Naive thymus-derived CD4-positive, alpha-beta T cell (primary cell): ENCODE data around the gene MBD3L2B. TPM values are rescaled to one million over a fixed set of nuclear protein-coding genes. Genes with fewer than 3 reads are reported as not detected.
"Not testable (repeated sequence)": the region's sequence is repeated elsewhere in the genome, so short reads cannot be mapped to it uniquely, and the experiment has no call there.

Source experiments
- ATAC-seq: fragments of 150-1000 bp; cut with Tn5 transposase; 2 replicates; pipeline ENCODE4 v1.10.0; 2021; ENCODE audit warnings: mild to moderate bottlenecking, moderate library complexity
- CTCF ChIA-PET: fragments of 350-600 bp; sonication (Branson Sonifier 250); formaldehyde crosslinking; loops from one replicate; lab custom pipeline; 2021; ENCODE audit warnings: antibody characterized with exemption; lab: Charles Lee
- POLR2A ChIA-PET: fragments of 350-600 bp; sonication (Branson Sonifier 250); formaldehyde crosslinking; loops from one replicate; lab custom pipeline; 2021; ENCODE audit warnings: antibody characterized with exemption, inconsistent platforms; lab: Charles Lee
- DNase-seq, 9 donors: peaks; one replicate each; pipeline versions ENCODE4 v3.0.0 to v3.0.0-alpha.2; 2020 to 2022; ENCODE audit warnings: mixed read lengths in 1 of 9
- H3K27ac ChIP-seq: one replicate; pipeline ENCODE4 v1.7.0; 2013; ENCODE audit warnings: mild to moderate bottlenecking, low read depth, low read length, moderate library complexity
- H3K27me3 ChIP-seq, 2 donors: one replicate each; pipeline ENCODE4 v1.7.0; 2013; ENCODE audit warnings: low read length in 2 of 2, mild to moderate bottlenecking in 2 of 2, moderate library complexity in 2 of 2; ENCODE audit not compliant: control insufficient read depth in 2 of 2, insufficient read depth in 2 of 2
- H3K36me3 ChIP-seq, 3 experiments: 1 replicate in 2 of 3; 2 replicates in 1 of 3; pipeline ENCODE4 v1.7.0; 2013; ENCODE audit warnings: low read length in 3 of 3, mild to moderate bottlenecking in 3 of 3, moderate library complexity in 1 of 3; ENCODE audit not compliant: insufficient read depth in 3 of 3, control insufficient read depth in 2 of 3
- H3K4me1 ChIP-seq, 2 donors: one replicate each; pipeline ENCODE4 v1.7.0; 2013; ENCODE audit warnings: low read length in 2 of 2, mild to moderate bottlenecking in 2 of 2, moderate library complexity in 1 of 2; ENCODE audit not compliant: control insufficient read depth in 2 of 2, insufficient read depth in 2 of 2
- H3K4me3 ChIP-seq: 2 replicates; pipeline ENCODE4 v1.7.0; 2013; ENCODE audit warnings: mild to moderate bottlenecking, low read length
- H3K9me3 ChIP-seq, 3 experiments: 1 replicate in 2 of 3; 2 replicates in 1 of 3; pipeline ENCODE4 v1.7.0; 2013; ENCODE audit warnings: low read length in 3 of 3; ENCODE audit not compliant: control insufficient read depth in 2 of 3
- H3K27ac Mint-ChIP-seq, 9 donors: one replicate each; pipeline ENCODE4 v1.8.0; 2020 to 2022; ENCODE audit warnings: mixed read lengths in 9 of 9, mild to moderate bottlenecking in 8 of 9, moderate library complexity in 5 of 9, inconsistent platforms in 2 of 9
- H3K27me3 Mint-ChIP-seq, 5 donors: one replicate each; pipeline ENCODE4 v1.8.0; 2021 to 2022; ENCODE audit warnings: mixed read lengths in 5 of 5, mild to moderate bottlenecking in 1 of 5
- H3K36me3 Mint-ChIP-seq, 5 donors: one replicate each; pipeline ENCODE4 v1.8.0; 2020 to 2022; ENCODE audit warnings: mixed read lengths in 5 of 5, mild to moderate bottlenecking in 3 of 5, inconsistent platforms in 1 of 5
- H3K4me1 Mint-ChIP-seq, 7 donors: one replicate each; pipeline ENCODE4 v1.8.0; 2020 to 2022; ENCODE audit warnings: mixed read lengths in 7 of 7, mild to moderate bottlenecking in 3 of 7, inconsistent platforms in 1 of 7
- H3K4me3 Mint-ChIP-seq, 10 donors: one replicate each; pipeline ENCODE4 v1.8.0; 2020 to 2022; ENCODE audit warnings: mild to moderate bottlenecking in 10 of 10, mixed read lengths in 10 of 10, moderate library complexity in 6 of 10, inconsistent platforms in 2 of 10
- H3K9me3 Mint-ChIP-seq, 11 donors: one replicate each; pipeline ENCODE4 v1.8.0; 2020 to 2022; ENCODE audit warnings: mixed read lengths in 11 of 11, mild to moderate bottlenecking in 4 of 11, inconsistent platforms in 1 of 11, moderate library complexity in 1 of 11
- intact Hi-C, 2 donors: fragments of 100-400 bp; cut with micrococcal nuclease; formaldehyde crosslinking; loops; one replicate each; pipeline ENCODE4 v1.15.1; 2023
- polyA plus RNA-seq, 2 donors: library from polyadenylated mRNA; unstranded; fragments of 300-500 nt; fragmentation: Illumina TruSeq; gene quantifications; one replicate each; pipeline ENCODE4 v1.2.3, GENCODE V29; 2021
- total RNA-seq, 6 experiments: library from RNA in 5 of 6; stranded (reverse) in 5 of 6; gene quantifications; 1 replicate in 5 of 6; 2 replicates in 1 of 6; pipeline ENCODE4 v1.2.3 and lab custom pipeline; 2021 to 2026

The MBD3L2B gene
- total and polyA plus RNA-seq, 7 experiments from 2014 or later: not detected

DNA sequence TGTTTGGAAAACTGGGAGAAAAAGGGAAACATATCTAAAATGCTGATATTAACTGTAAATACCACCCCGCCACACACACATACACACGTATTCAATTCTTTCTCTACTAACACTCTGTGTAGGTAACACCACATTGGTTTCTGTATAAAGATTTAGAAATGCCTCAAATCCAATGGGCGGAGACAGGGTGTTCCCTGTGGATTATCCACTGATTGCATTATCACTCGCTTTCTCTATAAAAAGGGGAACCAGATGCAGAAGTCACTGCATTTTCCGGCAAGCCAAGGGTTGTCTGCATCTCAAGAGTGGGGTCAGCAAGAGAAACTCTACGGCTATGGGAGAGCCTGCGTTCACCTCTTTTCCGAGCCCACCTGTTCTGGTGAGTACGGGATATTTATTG, 9.0 kb upstream of the MBD3L2B start, which contains the start of gene MBD3L5:
Gene MBD3L5 (plus strand): TSS at position 301 of the 400 bp plus-strand sequence. CDS start 34 bp downstream, at position 335.
- H3K9me3 ChIP-seq, H3K27ac ChIP-seq, H3K4me1 Mint-ChIP-seq, intact Hi-C loops, POLR2A ChIA-PET, H3K27ac Mint-ChIP-seq, H3K4me3 ChIP-seq, H3K9me3 Mint-ChIP-seq, ATAC-seq, DNase-seq, H3K36me3 ChIP-seq, H3K4me3 Mint-ChIP-seq, CTCF ChIA-PET, H3K36me3 Mint-ChIP-seq, H3K4me1 ChIP-seq, H3K27me3 ChIP-seq, H3K27me3 Mint-ChIP-seq: not testable (repeated sequence)

DNA sequence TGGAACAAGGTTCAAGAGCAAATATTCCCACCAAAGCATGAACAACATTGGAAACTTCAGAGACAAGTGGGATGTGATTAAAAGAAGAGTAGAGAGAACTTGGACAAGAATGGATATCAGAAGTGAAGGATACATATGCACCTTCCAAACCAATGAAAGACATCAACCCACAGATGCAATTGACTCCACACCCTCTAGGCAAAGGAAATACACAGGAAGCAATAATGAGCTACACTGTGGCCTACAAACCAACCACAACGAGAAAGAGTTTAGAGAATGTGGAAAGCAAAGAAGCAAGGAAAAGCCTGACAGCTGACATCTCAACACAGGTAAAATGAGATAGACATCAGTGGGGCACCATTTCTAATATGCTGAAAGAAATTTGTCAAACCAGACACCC, 7.6 kb upstream of the MBD3L2B start:
- CTCF ChIA-PET, POLR2A ChIA-PET, intact Hi-C loops, H3K27ac Mint-ChIP-seq, H3K27me3 ChIP-seq, H3K9me3 ChIP-seq, H3K4me3 ChIP-seq, H3K4me3 Mint-ChIP-seq, H3K9me3 Mint-ChIP-seq, H3K4me1 Mint-ChIP-seq, H3K27ac ChIP-seq, DNase-seq, H3K27me3 Mint-ChIP-seq, H3K36me3 ChIP-seq, H3K4me1 ChIP-seq, H3K36me3 Mint-ChIP-seq, ATAC-seq: not testable (repeated sequence)

DNA sequence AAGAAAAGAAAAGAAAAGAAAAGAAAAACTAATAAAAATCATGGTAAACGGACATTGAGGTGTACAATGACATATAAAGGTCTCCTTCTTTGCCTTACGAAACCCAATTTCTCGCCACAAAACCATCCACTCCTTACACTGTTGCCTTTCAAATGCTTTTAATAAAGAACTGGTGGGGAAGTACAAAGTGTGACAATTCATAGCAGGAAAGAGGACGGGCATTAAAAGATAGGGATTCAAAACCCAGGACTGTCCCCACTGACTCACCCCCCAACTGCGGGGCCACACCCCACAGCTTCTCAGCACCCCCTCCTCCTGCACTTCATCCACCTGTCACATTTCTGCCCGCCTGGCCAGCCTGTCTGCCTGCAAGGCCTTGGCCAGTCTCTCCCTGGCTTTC, 2.4 kb downstream of the MBD3L2B start:
- no peaks in the 10 kb centered on the region for H3K9me3 Mint-ChIP-seq
- DNase-seq: no peak
- CTCF ChIA-PET: no interaction called here
- Histone ChIP-seq H3K4me3 (no peak overlapping the region), H3K36me3 (no peaks in the 10 kb centered on the region), H3K4me1 (peaks cover 0 to 1% of the 10 kb centered on the region in 2 donors), H3K27ac (no peak overlapping the region), H3K9me3 (no peaks in the 10 kb centered on the region), H3K27me3 (no peaks in the 10 kb centered on the region)
- no peak for ATAC-seq
- no peak overlapping the region for H3K4me3 Mint-ChIP-seq
- no peaks in the 10 kb centered on the region for H3K27me3 Mint-ChIP-seq
- intact Hi-C loops: no loop called here
- POLR2A ChIA-PET: no interaction called here
- peaks cover 0 to 11% (median 2%) of the 10 kb centered on the region in 7 donors for H3K4me1 Mint-ChIP-seq
- H3K27ac Mint-ChIP-seq: no peak overlapping the region
- peaks cover 0 to under 1% (median 0%) of the 10 kb centered on the region in 5 donors for H3K36me3 Mint-ChIP-seq

DNA sequence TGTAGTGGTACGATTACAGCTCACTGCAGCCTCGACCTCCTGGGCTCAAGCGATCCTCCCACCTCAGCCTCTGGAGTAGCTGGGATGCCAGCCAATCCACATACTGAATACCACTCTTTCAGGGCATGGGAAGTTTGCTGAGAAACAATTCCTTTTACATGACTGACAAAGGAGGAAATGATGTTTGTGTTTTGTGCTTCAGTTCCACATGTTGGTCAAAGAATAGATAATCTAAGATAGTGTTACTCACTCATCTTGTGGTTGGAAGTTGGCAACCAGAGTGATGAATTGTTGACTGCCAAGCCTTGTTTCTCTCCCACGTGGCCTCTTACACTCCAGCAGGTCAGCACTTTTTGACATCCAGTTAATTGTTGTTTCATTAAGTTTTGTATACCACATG, 7.6 kb downstream of the MBD3L2B start:
- ATAC-seq: peak; percentile 79
- ChIA-PET CTCF (interaction anchor here (1.0 kb wide), 1 partner anchor 9 kb away, joined by 3 read pairs; no protein-coding TSS in a partner anchor), POLR2A (no interaction called here)
- no peaks in the 10 kb centered on the region for H3K9me3 ChIP-seq
- Mint-ChIP-seq H3K36me3 (peaks cover 0 to 2% (median 0%) of the 10 kb centered on the region in 5 donors), H3K27ac (peak overlapping the region in 2 of 9 donors; percentile 0 to 10), H3K4me3 (no peak overlapping the region), H3K9me3 (peaks cover 0 to 10% (median 0%) of the 10 kb centered on the region in 11 donors), H3K27me3 (no peaks in the 10 kb centered on the region), H3K4me1 (peaks cover 9 to 45% (median 34%) of the 10 kb centered on the region in 7 donors)
- DNase-seq: no peak
- no peak overlapping the region for H3K4me3 ChIP-seq
- intact Hi-C loops: loop anchor here in 1 of 2 donors (1.0 kb wide), 1 partner anchor 16 kb away; no protein-coding TSS in a partner anchor
- no peaks in the 10 kb centered on the region for H3K27me3 ChIP-seq
- no peak overlapping the region for H3K27ac ChIP-seq
- peaks cover 13 to 18% of the 10 kb centered on the region in 2 donors for H3K4me1 ChIP-seq
- no peaks in the 10 kb centered on the region for H3K36me3 ChIP-seq

DNA sequence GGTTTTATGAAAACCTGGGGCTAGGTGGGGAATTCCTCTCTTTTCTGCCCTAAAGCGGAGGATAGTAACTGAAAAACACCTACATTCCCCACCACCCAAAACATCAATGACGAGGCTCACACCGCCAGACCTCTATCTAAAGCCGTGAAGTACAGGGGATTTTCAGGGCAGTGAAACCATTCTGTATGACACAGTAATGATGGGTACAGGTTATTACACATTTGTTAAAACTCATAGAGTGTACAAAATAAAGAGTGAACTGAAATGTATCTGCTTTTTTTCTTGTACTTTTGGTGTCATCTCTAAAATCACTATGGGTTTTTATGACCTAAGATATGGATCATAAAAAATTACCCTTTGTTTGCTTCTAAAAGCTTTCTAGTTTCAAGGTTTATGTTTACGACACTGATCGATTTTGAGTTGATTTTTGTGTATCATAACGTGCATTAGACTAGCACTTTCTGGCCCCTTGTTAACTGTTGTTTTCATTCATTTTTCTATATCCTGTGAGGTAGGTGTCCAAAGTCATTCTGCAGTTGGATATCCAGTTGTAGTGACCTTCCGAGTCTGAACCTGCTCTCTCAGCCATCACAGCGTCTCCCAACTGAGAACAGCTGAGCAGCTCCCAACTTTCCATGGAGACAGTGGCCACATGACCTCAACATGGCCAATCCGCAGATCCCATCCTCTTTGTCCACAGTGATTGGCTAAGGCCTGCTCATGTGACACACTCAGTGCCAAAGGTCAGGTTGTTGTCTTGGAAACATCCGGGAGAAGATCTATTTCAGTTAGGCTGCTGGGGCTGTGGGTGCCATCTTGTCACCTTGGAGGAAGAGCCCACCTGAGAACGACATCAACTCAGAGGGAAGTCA, 10.3 kb downstream of the MBD3L2B start:
- intact Hi-C loops: no loop called here
- Mint-ChIP-seq H3K27ac (peak overlapping the region in 2 of 9 donors; percentile 36 to 86), H3K4me3 (peak overlapping the region in 2 of 10 donors; percentile 14 to 47), H3K27me3 (no peaks in the 10 kb centered on the region), H3K36me3 (peaks cover 0 to 2% (median 0%) of the 10 kb centered on the region in 5 donors), H3K9me3 (peaks cover 0 to 10% (median 0%) of the 10 kb centered on the region in 11 donors), H3K4me1 (peaks cover 22 to 67% (median 52%) of the 10 kb centered on the region in 7 donors)
- no peaks in the 10 kb centered on the region for H3K9me3 ChIP-seq
- H3K4me3 ChIP-seq: no peak overlapping the region
- H3K27me3 ChIP-seq: no peaks in the 10 kb centered on the region
- no peaks in the 10 kb centered on the region for H3K36me3 ChIP-seq
- POLR2A ChIA-PET: no interaction called here
- DNase-seq (no peak), ATAC-seq (no peak)
- CTCF ChIA-PET: no interaction called here
- no peak overlapping the region for H3K27ac ChIP-seq
- peaks cover 16 to 29% of the 10 kb centered on the region in 2 donors for H3K4me1 ChIP-seq

DNA sequence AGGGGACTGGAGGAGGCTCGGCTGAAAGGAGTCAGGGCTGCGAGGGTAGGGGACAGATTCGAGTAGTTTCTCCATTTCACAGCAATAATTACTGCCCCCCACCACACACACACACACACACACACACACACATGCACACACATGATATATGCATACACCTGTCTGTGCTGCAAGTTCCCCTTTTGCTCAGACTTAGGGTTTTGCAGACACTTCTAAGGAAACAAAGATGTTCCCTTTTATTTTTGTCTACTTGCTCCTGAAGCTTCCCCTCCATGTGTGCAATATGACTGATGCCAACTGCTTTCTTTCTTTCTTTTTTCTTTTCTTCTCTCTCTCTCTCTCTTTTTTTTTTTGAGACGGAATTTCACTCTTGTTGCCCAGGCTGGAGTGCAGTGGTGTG, 13.4 kb downstream of the MBD3L2B start:
- no peak overlapping the region for H3K27ac ChIP-seq
- POLR2A ChIA-PET: no interaction called here
- ATAC-seq (no peak), DNase-seq (no peak)
- Mint-ChIP-seq H3K27ac (peak overlapping the region in 2 of 9 donors; percentile 36 to 48), H3K4me3 (peak overlapping the region in 5 of 10 donors; percentile 29 to 95 (median 76)), H3K27me3 (no peaks in the 10 kb centered on the region), H3K4me1 (peaks cover 25 to 58% (median 46%) of the 10 kb centered on the region in 7 donors), H3K9me3 (peaks cover 0 to 10% (median 0%) of the 10 kb centered on the region in 11 donors), H3K36me3 (no peaks in the 10 kb centered on the region)
- H3K4me3 ChIP-seq: no peak overlapping the region
- CTCF ChIA-PET: interaction anchor here (0.6 kb wide), 1 partner anchor 59 kb away, joined by 3 read pairs; no protein-coding TSS in a partner anchor
- peaks cover 16 to 24% of the 10 kb centered on the region in 2 donors for H3K4me1 ChIP-seq
- H3K9me3 ChIP-seq: no peaks in the 10 kb centered on the region
- no peaks in the 10 kb centered on the region for H3K27me3 ChIP-seq
- H3K36me3 ChIP-seq: no peaks in the 10 kb centered on the region
- intact Hi-C loops: loop anchor here in 1 of 2 donors (10.0 kb wide), 2 partner anchors 63 to 273 kb away; partner anchors contain the start of genes GPR108 and TRIP10
